ENCODE measurements around the gene C16orf92.
"Not testable (repeated sequence)": the region's sequence is repeated elsewhere in the genome, so short reads cannot be mapped to it uniquely, and the experiment has no call there.

C16orf92 gene

GRCh38 chr16:30004424-30004776 lies 18.6 kb upstream of the C16orf92 start:
- FAIRE-seq, result no peak
- DNase-seq (ENCODE audit: low spot score), result no peak

DNA sequence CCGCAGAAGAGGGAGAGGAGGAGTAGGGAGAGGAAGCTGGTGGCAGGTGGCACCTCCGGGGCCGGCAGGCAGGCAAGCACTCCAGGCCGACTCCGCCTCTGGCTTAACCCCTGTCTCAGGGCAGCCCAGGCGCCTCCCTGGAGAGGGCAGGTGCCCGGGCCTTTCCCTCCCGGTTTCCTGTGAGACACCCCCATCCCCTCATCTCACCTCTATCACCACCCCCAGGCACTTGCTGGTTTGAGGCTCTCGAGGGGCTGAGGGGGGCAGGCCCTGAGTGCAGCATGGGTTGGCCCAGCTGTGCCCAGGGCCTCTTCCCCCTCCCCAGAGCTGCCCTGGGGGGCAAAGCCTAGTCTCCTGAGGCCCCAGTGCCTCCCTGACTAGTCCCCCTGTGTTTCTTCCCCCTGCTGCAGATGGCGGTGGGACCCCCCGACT lies 18.2 kb upstream of the C16orf92 start:
- no peak for DNase-seq (ENCODE audit: low spot score)

DNA sequence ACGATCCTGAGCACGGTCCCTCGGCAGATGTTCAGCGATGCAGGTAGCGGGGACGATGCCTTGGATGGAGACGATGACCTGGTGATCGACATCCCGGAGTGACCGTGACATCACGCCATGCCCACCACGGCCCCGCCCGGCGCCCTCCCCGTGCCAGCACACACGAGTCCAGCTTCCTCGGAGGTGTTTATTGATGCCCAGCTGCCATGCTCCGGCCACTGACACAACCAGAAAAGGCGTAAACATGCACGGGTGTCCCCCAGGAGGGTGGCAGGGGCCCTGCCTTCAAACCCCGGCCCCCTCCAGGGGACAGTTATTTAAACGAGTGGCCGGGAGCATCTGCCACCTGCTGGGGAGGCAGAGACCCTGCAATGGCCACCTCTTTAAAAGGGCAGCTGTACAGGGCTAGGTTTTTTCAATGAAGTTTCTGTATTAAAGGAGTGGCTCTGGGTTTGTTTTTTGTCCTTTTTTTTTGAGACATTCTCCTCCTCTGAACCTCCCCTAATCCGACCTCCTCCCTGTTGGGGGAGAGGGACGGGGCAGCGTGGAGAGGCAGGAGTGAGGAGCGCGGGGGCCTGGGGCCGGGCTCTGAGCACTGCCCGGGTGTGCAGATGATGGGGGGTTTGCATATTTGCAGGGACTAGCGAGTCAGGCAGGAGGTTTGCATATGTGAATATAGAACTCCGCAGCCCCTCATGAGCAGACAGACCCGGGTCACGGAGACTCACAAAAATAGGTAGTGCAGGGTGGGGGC lies 17.5 kb upstream of the C16orf92 start:
- DNase-seq (ENCODE audit: low spot score), result peak; percentile 13
- FAIRE-seq, result no peak

More for the DNA sequence above, 18.2 kb upstream of the C16orf92 start:
- FAIRE-seq, result no peak

DNA sequence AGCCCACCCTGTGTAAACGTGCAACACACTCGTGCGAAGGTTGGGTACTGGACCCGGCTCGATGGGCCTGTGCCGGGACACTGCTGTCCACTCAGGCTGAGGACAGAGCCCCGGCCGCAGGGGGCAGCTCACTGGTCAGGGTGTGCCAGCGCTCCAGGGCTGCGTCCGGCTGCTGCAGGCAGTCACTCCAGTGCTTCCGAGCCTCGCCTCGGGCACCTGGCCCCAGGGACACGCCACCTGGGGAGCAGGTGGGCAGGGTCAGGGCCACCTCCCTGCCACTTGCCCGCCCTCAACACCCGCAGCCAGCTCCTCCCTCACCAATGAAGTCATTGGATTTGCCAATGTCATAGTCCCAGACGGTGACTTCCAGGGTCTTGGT lies 16.9 kb upstream of the C16orf92 start:
- no peak for FAIRE-seq
- no peak for DNase-seq (ENCODE audit: low spot score)

GRCh38 chr16:30006659-30007377 lies 16.2 kb upstream of the C16orf92 start:
- no peak for DNase-seq (ENCODE audit: low spot score)
- FAIRE-seq, result no peak

DNA sequence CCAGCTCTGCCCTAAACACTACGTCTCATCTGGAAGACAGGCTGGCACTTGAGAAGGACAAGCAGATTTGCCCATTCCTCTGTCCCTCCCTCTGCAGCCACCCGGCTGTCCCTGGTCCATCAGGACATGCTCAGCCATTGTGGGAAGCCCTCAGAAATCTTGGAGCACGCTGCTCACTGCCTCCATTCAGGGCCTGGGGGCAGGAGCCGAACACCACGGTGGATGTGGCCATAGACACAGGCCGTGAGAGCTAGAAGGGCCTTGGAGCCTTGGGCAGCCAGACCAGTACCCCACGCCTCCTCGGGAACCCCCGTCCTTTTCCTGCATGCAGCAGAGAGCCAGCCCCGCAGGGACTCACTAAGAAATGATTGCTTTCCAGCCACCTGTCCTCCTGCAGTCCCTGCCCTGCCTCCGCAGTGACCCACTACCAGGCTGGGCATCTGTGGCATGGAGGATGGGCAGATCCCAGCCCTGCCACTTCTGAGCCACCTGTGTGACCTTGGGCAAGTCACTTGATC lies 15.6 kb upstream of the C16orf92 start:
- FAIRE-seq, result no peak

DNA sequence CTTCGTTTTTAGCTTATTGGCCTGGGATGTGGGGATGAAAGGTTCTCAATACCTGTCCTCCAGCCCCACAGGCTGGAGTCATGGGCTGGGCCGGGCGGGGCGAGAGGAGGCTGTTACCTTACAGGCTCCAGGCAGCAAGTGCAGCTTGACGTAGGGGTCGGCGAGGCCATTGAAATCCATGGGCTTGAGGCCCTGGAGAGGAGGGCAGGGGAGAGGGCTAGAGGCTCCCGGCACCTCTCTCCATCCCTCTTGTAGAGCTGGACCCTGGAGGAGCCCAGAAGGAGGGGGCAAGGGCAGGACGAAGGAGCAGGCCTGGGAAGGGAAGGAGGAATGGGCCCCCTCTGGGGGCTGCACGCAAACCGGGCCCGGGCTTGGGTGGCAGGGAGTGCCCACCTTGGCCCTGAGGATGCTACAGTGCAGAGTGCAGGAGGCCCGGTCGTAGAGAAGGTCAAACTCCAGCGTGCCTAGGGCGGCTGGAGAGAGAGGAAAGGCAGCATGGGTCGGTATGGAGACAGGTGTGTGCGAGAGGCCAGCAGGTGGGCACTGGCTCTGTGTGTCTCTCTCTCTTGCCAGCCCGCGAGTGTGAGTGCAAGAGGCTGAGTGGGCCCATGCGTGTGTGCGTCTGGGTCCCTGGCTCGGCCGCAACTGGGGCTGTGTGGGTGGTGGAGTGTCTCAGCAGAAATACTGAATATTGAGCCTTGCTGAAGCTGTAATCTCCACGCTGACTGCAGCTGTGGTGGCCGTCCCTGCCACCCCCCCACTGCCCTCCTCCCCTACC lies 13.7 kb upstream of the C16orf92 start:
- DNase-seq (ENCODE audit: low spot score) (no peak), FAIRE-seq (no peak)

More for the DNA sequence above, 15.6 kb upstream of the C16orf92 start:
- no peak for DNase-seq (ENCODE audit: low spot score)

GRCh38 chr16:30009990-30010843 lies 12.8 kb upstream of the C16orf92 start:
- FAIRE-seq, result no peak
- no peak for DNase-seq (ENCODE audit: low spot score)

GRCh38 chr16:30010844-30011713 lies 11.9 kb upstream of the C16orf92 start, which contains the start of gene DOC2A:
DOC2A (minus strand) TSS chr16:30011027; CDS start chr16:30010222, 805 bp downstream.
- DNase-seq (ENCODE audit: low spot score) (no peak), FAIRE-seq (no peak)

DNA sequence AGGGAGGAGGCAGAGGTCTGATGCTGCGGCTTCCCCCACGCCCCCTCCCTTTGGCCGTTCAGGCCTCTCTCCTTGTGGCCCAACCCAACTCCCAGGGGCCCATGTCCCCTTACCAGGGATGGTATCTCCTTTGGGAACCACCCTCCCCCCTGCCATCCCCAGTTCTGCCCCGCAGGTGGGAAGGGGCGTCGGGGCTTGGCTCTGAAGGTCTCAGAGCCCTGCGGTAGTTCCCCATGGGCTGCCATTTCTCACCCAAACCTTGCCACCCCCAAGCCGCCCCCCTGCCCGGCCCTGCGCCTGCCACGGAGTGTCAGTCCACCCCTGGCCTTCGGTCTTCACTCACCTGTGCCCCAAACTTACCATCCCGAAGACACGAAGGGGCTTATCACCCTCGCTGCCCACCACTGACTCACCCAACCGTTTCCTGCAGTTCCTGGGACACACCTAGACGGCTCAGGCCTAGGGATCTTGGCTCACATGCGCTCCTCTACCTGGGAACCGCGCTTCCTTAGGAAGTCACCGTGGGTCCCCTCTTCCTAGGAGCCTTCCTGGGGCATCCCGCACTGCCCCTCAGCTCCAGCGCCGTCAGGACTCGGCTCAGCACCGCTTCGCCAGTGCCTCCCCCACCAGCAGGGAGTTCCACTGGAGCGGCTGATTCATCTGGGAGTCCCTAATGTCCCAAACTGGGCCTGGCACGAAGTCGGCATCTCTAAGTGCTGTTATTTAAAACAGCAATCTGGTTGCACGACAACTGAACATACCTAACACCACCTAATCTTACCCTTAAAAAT lies 11.1 kb upstream of the C16orf92 start:
- DNase-seq (ENCODE audit: low spot score), result no peak
- FAIRE-seq, result no peak

DNA sequence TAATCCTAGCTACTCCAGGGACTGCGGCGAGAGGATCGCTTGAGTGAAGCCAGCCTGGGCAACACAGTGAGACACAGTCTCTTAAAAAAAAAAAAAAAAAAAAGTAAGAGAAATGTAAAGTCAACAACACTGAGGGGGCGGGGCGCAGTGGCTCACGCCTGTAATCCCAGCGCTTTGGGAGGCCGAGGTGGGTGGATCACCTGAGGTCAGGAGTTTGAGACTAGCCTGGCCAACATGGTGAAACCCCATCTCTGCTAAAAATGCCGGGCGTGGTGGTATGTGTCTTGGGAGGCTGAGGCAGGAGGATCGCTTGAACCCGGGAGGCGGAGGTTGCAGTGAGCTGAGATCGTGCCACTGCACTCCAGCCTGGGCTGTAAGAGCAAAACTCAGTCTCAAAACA lies 10.4 kb upstream of the C16orf92 start:
- FAIRE-seq; DNase-seq (ENCODE audit: low spot score): not testable (repeated sequence)

GRCh38 chr16:30015450-30015849 lies 7.5 kb upstream of the C16orf92 start:
- DNase-seq (ENCODE audit: low spot score); FAIRE-seq: not testable (repeated sequence)

DNA sequence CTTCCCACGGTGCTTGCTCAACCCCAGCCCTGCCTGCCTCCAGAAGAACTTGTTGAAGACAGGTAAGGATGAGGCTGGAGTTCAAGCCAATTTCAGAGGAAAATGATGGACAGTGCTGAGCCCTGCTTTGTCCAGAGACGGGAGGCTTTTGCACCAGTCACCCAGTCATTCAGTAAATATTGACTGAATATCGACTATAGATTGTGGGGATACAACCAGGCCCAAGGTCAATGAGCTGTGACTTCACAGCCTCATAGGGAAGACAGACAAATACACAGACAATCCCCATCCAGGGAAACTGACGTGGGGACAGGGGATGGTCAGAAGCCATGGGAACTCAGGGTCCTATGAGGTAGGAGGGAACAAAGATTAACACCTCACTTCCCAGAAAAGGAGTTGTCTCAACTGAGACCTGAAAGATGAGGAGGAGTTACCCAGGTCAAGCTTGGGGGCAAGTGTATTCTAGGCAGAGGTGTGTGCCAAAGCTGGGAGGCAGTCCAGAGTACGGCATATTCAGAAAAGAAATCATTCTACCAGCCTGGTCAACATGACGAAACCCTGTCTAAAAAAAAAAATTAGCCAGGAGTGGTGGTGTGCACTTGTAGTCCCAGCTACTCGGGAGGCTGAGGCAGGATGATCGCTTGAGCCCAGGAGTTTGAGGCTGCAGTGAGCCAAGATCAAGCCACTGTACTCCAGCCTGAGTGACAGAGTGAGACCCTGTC lies 6.3 kb upstream of the C16orf92 start:
- DNase-seq (ENCODE audit: low spot score), result no peak
- no peak for FAIRE-seq

DNA sequence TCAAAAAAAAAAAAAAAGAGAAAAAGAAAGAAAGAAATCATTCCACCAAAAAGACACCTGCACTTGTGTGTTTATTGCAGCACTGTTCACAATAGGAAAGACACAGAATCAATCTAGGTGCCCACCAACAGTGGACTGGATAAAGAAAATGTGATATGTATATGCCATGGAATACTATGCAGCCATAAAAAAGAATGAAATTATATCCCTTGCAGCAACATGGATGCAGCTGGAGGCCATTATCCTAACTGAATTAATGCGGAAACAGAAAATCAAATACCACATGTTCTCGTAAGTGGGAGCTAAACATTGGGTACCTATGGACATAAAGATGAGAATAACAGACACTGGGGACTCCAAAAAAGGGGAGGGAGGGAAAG lies 5.7 kb upstream of the C16orf92 start:
- no peak for FAIRE-seq
- DNase-seq (ENCODE audit: low spot score), result no peak

DNA sequence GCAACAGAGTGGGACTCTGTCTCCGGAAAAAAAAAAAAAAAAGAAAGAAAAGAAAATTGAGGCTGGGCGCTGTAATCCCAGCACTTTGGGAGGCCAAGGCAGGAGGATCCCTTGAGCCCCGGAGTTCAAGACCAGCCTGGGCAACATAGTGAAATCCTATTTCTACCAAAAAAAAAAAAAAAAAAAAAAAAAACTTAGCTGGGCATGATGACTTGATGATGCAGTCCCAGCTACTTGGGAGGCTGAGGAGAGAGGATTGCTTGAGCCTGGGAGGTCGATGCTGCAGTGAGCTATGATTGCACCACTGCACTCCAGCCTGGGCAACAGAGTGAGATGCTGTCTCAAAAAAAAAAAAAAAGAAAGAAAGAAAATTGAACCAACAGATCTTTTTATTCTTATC lies 5.1 kb upstream of the C16orf92 start:
- not testable (repeated sequence) for DNase-seq (ENCODE audit: low spot score); FAIRE-seq

DNA sequence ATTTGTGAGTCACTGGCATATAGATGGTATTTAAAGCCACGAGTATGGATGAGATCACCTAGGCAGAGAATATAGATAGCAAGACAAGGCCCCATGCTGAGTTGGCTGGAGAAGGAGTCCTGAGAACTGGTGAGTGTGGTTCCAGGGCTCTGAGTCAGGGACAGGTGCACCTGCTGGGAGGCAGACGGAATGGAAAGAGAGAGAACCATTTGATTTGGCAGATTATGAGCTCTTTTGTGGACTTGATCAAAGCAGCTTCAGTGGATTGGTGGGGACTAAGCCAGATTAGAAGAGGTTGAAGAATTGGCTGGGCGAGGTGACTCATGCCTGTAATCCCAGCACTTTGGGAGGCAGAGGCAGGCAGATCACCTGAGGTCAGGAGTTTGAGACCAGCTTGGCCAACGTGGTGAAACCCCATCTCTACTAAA lies 4.3 kb upstream of the C16orf92 start:
- DNase-seq (ENCODE audit: low spot score) (peak; percentile 90), FAIRE-seq (peak; percentile 73)

- no peak for FAIRE-seq
- no peak for DNase-seq (ENCODE audit: low spot score)
These were observed 588 bp downstream of the C16orf92 start for GRCh38 chr16:30023586-30023985.

DNA sequence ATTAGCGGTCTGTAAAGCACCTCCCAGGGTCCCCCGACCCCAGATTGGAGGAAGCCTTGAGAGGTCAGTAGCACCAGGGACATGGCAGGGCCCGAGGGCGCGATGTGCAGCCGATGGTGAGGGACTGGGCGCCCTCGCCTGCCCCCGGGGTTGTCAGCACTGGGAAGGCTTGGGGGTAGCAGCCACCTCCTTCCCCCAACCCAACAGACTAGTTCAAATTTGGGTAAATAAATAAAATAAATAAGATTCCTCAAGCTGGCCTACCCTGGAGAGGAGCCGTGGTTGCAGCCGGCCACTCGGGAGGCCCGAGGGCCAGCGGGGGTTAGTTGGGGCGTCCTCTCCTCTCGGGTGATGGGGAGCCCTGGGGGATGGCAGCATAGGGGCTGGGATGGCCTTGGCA lies 1.5 kb downstream of the C16orf92 start:
- FAIRE-seq (no peak), DNase-seq (ENCODE audit: low spot score) (no peak)
